ENCODE data around the gene EXOC6. TPM values are rescaled to one million over a fixed set of nuclear protein-coding genes. Genes with fewer than 3 reads are reported as not detected.
"Not testable (repeated sequence)": the region's sequence is repeated elsewhere in the genome, so short reads cannot be mapped to it uniquely, and the experiment has no call there.

The EXOC6 gene
- total RNA-seq, 1 donor from 2014 or later, result 364 TPM

GRCh38 chr10:93081834-93082233 is 233.5 kb downstream of the EXOC6 start:
- DNase-seq, result no peak

- DNase-seq, result no peak
Observed at GRCh38 chr10:93083743-93084539, 235.6 kb downstream of the EXOC6 start.

GRCh38 chr10:93085272-93085859 is 237.0 kb downstream of the EXOC6 start:
- no peak for DNase-seq

- no peak for DNase-seq
Observed at GRCh38 chr10:93086289-93086688, 238.0 kb downstream of the EXOC6 start.

GRCh38 chr10:93087846-93088245 is 239.5 kb downstream of the EXOC6 start:
- DNase-seq, result no peak

GRCh38 chr10:93088466-93088865 is 240.1 kb downstream of the EXOC6 start:
- no peak for DNase-seq

- no peak for DNase-seq
Observed at GRCh38 chr10:93090619-93091018, 242.3 kb downstream of the EXOC6 start.

GRCh38 chr10:93091960-93092359 is 243.6 kb downstream of the EXOC6 start:
- DNase-seq, result no peak

GRCh38 chr10:93095225-93095624 is 246.9 kb downstream of the EXOC6 start:
- DNase-seq, result no peak

GRCh38 chr10:93096901-93097300 is 248.6 kb downstream of the EXOC6 start:
- no peak for DNase-seq

GRCh38 chr10:93097386-93097785 is 249.1 kb downstream of the EXOC6 start:
- DNase-seq, result no peak

GRCh38 chr10:93098816-93099215 is 250.5 kb downstream of the EXOC6 start:
- no peak for DNase-seq

- no peak for DNase-seq
Observed at GRCh38 chr10:93099670-93100069, 251.3 kb downstream of the EXOC6 start.

- DNase-seq, result not testable (repeated sequence)
Observed at GRCh38 chr10:93101148-93101547, 252.8 kb downstream of the EXOC6 start.

GRCh38 chr10:93103953-93104352 is 255.6 kb downstream of the EXOC6 start:
- DNase-seq, result no peak

GRCh38 chr10:93106631-93107072 is 258.3 kb downstream of the EXOC6 start:
- DNase-seq, result no peak

Other genes starting within 250 kb of the EXOC6 start
- 56.7 and 66.9 TPM in 2 replicates for gene HHEX, start 158.6 kb upstream of the EXOC6 start, total RNA-seq
- 1.9 and 5.4 TPM in 2 replicates for gene CYP26C1, start 212.3 kb downstream of the EXOC6 start, total RNA-seq
- gene CYP26A1, start 225.4 kb downstream of the EXOC6 start, total RNA-seq, result 2.2 and 2.7 TPM in 2 replicates